Activated CD4-positive, alpha-beta T cell treated with anti-CD3 and anti-CD28 coated beads, Interleukin-2, amount 50 U/mL, for 16 hours (primary cell): ENCODE results near the gene SORT1.
"Not testable (repeated sequence)": the region's sequence is repeated elsewhere in the genome, so short reads cannot be mapped to it uniquely, and the experiment has no call there.

ENCODE experiments used
- DNase-seq: peaks from one replicate; pipeline ENCODE4 v3.0.0-alpha.2; 2020

The SORT1 gene

DNA sequence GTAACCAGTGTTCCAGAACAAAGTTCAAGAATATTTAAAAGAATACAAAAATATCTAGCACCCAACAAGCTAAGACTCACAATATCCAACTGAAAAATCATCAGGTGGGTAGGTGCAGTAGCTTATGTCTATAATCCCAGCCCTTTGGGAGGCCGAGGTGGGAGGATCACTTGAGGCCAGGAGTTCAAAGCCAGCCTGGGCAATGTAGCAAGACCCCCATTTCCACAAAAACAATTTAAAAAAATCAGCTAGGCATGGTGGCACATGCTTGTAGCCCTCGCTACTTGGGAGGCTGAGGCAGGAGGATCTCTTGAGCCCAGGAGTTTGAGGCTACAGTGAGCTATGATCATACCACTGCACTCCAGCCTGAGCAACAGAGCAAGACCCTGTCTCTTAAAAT, 24.0 kb downstream of the SORT1 start:
- not testable (repeated sequence) for DNase-seq

DNA sequence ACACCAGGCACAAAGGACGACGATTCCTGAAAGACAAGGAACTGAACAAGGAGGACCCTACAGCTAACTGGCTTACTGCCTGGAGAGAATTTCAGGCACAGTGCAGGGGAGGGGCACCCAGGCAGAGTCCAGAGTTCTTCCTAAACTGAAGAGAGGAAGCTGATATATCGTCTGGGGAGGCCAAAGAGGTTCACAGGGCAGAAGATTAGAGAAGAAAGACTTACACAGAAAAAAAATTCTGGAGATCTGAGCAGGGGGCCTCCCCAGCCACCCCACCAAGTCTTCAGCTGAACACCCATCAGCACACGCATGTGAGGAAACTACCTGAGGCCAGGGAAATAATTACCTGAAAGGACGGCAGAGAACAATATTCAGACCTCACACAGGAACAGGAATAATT, 24.6 kb downstream of the SORT1 start:
- DNase-seq: no peak

DNA sequence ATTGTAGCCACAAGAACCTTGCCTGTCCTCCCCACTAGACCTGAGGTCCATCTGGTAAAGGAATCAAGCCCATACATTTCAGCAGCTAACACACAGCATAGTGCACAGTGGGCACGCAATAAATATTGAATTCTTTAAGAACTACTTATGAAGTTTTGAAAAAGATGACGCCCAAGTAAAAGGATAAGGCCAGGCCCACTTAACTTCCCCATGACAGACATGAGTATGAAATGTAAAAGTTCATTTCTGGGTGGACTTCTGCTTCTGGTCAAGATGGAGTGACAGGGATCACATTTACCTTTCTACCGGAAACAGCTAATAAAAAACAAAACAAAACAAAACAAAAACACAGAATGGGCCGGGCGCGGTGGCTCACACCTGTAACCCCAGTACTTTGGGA, 25.4 kb downstream of the SORT1 start:
- DNase-seq: no peak

DNA sequence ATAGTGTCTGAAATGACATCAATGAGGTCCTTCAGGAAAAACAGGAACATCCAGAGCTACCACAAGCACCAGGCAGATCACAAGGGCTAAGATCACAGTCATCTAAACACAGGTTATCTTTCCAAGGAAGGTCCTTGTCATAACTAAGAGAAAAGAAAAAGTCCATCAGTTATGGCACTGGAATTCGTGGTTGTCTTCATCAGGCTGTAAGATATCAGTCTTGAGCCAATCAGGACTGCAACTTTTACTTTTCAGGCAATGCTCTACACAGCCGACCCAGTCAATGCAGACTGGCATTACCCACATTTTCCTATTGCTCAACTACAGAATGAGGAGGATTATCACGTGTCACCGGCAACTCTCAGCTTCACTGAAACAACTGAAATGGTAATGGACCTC, 26.4 kb downstream of the SORT1 start:
- peak; percentile 67 for DNase-seq

DNA sequence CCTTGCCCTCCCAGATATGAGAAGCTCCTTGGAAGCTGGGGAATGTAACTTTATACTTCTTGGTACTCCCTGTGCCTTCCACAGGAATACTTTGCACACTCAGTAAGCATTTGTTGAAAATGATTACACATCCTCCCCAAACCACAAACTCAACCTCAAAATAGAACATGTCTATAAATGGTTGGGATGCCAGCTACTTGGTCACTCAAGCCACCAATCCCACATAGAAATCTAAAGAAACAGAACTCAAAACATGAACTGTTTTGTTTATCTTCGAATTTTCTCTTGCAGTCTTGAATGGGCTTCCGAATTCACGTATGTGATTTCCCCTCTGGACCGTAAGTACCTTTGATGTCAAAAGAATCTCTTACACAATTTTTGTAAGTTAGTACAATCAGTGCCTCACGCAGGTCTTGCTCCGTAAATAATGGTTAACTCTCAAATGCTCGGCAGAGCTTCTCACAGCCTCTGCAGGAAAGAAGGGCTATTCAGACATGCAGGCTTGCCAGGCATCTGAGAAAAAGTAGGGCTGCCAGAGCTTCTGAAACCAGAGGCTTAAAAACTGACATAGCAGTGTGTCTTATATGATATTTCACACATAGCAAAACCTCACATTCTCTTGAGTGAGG, 26.9 kb downstream of the SORT1 start:
- DNase-seq: peak; percentile 54

DNA sequence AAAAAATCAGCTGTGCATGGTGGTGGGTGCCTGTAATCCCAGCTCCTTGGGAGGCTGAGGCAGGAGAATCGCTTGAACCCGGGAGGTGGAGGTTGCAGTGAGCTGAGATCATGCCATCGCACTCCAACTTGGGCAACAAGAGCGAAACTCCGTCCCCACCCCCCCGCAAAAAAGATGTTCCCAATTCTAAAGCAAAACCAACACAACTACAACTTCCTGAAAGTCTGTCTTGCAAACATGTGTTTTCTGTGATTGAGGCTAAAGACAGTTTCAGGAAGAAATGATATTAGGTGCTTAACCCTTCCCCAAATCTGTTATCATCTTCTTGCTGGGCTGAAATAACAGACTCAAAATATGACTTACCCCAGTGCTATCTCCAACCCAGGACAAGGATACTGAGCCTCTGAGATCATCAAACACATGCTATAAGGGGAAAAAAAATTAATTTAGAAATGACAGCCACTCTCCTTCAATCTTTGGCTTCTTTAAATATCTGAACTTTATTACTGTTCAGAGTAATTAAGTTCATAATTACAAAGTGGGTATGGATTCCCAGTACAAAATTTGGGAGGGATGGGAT, 28.5 kb downstream of the SORT1 start:
- no peak for DNase-seq

DNA sequence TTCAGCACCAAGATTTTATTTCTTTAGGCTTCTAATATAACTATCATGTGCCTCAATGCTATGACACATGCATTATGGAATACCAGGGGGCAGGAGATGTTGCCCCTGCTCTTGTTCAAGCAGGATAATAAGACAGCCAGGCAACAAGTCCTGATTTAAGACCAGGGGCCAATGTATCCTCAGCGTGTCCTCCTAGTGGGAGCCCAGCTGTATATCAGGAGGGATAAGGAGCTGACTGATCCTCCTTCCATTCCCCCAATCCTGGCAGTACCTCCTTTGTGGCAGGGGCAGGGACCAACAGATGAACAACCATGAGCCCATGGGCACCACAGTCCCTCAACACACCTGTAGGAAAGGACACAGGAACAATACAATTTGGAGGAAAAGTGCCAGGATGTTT, 29.3 kb downstream of the SORT1 start:
- DNase-seq: no peak

DNA sequence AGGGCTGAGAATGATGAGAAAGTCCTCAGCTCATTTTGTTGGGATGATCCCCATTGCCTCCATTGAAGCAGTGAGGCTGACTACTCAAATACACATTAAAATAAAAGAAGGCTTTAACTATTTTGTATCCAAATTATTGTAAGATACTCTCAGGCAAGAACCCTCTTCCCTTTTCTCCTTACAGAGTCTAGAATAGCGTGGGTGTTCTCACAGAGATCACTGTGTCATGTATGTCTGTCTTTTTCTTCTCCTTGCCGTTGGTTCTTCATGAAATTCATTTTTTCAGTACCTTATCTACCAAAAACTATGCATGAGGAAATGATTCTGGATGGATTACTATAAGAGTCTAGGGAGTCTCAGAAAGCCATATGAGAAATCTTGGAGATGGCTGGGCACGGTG, 30.1 kb downstream of the SORT1 start:
- DNase-seq: no peak

DNA sequence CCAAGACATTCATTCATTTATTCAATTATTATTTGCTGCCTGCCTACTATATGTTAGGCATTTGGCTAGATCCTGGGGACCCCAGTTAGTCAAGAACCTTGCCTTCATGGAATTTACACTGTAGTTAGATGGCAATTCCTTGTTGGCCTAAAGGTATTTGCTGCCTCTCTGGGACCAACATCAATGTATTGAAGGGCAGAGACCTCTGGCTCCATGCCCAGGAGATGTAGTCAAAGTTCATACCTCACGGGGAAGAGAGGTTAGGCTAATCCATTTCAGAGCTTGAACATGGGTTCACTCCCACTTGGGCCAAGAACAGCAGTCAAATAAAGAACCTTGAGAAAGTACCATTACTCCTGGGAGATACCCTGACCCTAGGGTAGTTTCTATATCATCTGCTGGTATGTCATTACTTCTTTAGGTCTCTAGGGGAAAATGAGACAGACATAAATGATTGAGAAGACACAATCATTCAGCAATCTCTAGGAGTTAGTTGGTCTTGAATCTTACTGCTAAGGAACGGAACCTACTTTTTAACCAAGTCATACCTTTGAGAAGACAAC, 32.0 kb downstream of the SORT1 start:
- DNase-seq: no peak

DNA sequence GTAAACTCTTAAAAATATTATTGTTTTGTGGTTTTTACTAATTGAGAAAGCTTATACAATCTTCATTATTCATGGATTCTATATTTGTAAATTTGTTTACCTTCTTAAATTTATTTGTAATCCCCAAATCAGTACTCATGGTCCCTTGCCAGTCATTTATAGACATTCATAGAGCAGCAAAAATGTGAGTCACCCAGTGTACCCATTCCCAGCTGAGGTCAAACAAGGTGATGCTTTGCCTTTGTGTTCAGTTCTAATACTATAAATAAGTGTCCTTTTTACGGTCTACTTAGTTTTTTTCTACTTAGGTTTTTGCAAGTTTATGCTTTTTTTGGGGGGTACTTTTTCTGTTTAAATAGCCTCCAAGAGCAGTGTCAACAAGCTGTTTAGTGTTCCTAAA, 36.1 kb downstream of the SORT1 start:
- no peak for DNase-seq

DNA sequence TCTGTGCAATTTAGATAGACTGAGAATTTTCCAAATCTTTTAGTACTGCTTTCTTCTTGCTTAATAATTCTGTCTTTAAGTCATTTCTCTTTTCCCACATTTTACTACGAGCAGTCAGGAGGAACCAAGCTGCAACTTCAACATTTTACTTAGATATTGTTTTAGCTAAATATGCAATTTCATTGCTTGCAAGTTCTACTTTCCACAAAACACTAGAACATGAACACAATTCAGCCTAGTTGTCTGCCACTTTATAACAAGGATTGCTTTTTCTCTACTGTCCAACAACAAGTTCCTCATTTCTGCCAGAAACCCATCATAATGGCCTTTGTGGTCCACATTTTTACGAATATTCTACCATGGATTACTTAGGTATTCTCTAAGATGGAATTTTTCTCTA, 36.6 kb downstream of the SORT1 start:
- no peak for DNase-seq

DNA sequence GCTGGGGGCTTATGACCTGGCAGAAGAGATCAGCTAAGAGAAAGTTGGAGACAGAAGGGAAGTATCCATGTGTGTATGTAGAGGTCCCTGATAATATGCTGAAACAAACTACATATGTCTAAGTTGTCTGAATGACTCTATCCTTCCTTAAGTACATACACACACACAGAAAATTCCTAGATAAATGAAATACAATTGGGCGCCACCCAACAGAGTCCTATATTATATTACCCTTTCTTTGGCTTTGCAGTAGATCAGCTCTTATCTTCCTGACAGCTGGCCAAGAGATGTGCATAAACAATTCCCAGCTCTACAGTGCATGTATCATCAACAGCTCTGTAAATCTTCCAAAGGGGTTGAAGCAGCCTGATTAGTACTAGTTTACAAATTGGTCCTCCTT, 40.1 kb downstream of the SORT1 start:
- no peak for DNase-seq

DNA sequence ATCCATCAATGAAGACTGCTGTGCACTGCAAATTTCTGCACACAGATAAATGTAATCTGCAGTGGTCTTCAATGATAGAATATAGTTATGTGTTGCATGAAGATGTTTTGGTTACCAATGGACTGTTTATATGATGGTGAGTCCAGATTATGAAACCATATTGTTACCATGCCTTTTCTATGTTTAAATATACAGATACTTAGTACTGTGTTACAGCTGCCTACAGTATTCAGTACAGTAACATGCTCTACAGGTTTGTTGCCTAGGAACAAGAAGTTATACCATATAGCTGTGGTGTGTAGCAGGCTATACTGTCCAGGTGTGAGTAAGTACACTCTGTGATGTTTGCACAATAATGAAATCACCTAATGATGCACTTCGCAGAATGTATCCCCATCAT, 40.8 kb downstream of the SORT1 start:
- DNase-seq: no peak

DNA sequence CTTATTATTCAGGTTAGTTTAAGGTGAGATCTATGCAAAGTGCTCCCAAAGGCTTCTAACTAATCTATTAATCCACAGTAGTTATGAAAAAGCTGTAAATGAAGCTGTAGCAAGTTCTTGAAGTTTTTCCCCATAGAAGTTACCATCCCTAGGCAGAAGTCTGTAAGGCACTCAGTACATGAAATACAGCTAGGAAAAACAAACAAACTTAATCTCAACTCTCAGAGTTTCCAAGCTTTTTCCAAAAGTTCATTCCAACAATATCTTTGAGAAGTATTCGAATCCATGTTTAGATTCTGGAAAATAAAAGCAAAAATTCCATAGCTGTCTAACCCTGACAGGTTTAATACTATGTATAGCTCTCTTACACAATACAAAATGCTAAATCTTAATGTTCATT, 41.2 kb downstream of the SORT1 start:
- DNase-seq: no peak

DNA sequence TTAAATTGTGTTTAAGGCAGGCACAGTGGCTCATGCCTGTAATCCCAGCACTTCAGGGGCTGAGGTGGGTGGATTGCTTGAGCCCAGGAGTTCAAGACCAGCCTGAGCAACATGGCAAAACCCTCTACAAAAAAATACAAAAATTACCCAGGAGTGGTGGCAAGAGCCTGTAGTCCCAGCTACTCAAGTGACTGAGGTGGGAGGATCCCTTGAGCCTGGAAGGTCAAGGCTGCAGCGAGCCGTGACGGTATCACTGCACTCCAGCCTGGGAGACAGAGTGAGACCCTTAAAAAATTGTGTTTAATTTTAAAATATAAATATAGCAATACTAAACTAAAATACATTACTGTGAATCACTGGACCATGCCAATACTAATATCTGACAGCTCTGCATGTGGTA, 42.8 kb downstream of the SORT1 start:
- no peak for DNase-seq

DNA sequence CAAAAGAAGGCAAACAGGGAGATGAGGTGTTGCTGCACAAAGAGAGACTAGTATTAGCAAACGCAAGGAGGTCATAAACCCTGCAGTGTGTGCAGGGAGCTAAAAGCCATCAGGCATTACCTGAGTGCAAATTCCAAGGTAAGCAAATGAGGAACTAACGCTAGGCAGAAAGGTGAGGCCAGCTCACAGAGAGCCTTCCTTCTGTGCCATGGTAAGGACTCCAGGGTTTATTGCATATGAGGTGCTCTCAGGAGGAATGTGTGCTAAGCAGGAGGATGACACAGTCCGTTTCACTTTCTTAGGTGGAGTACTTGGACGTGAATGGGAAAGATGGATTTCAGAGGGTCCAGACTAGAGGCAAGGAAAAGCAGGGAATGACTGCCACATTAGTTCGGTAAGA, 46.3 kb downstream of the SORT1 start:
- no peak for DNase-seq

DNA sequence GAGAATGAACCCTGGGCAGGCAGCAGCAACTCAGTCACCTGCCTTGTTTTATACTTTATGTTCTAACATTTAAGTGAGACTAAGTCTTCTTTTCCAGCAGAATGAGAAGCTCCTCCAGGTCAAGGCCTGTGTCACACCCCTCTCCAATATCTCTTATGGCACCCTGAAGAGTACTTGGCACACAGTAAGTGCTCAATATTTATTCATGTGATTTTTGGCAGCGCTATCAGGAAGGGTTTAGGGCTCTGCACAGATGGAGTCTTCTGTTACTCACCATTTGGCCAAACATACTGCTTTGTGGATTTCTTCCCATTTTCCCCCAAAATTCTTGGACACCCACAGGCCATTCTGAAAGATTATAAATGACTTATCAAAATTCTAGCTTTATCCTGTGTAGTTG, 47.1 kb downstream of the SORT1 start:
- no peak for DNase-seq

DNA sequence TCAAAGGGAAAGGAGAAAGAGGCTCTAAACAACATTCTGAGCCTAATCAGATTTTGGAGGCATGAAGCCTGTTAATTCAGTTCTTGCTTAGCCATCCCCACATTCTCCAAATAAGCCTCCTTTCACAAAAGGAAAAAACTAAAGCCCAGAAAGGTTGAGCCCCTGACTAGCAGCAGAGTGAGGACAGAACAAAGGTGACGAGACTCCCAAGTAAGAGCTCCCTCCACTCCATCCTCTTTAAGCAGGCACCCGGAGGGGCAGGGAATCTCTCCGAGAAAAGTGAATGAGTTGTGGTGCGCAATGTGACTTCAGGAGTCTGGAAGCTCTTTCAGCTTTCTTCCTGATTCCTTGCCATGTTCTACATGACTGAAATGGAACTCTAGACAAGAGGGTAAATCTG, 47.5 kb downstream of the SORT1 start:
- no peak for DNase-seq

DNA sequence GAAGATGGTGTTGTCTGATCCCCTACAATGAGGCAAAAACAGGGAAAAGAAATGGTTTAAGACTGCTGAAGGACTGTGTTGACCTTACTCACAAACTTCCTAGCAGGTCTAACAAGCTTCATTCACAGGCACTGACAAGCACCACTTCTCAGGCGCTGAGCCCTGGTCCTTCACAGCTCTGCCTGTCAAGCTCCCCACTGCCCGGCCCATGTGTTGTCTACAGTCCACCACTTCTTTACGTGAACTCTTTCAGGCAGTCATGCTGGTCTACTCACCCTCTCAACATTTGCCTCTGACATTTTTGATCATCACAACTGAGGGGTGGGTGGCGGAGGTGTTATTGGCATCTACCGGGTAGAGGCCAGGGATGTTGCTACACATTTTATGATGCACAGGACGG, 50.2 kb downstream of the SORT1 start:
- DNase-seq: no peak

DNA sequence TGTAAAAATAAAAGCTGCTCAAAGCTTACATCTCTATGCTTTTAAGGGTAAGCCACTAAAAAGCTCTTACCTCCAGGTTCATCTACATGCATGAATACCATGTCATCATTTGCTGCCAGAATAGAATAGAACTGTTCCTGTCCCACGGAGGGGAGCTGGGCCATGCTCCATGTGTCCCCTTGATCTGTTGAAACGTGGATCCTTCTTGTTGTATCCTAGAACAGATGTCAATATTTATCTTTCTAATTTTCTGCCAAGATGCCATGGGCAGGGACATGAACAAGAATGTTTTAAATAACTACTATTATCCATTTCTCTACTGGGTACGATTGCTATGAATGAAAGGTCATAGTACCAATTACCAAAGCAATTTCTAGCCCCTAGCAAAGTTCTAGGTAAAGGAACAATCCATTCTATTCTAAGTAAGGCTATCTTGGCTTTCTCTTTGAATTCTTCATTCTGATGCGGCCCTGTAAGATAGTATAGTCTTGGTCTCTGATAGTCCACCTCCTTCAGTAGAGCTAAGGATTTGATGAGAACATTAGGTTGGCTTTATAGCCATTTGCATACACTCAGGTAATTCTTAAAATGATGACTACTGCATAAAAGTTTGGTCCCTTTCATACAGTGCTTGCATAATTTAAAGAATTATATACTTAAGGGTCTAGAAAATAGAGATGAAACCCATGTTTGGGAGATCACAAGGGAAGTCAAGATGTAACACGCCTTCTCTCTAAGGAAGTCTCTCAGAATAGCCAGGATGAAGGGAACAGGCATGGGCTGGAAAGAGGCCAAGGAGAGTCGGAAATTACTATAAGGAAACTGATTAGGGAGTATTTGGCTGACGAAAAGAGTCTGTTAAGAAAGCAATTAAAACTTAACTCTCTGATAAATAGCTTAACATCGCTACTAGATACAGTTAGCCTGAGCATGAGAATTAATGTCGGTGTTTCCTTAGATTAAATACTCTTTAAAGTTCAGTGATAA, 55.5 kb downstream of the SORT1 start:
- DNase-seq: no peak

DNA sequence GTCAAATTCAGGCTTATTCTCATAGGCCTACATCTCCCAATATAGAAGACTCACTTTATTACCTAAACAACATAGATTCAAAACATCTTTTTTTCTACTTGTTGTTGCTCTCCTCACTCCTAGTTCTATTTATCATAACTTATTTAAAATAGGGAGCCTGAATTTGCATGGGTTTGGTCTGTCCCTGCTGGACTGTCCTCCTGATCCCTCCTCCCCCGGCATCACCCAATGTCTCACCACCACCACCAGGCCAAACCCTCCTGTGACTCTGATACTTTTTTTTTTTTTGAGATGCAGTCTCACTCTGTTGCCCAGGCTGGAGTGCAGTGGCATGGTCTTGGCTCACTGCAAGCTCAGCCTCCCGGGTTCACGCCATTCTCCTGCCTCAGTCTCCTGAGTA, 59.1 kb downstream of the SORT1 start:
- DNase-seq: no peak

DNA sequence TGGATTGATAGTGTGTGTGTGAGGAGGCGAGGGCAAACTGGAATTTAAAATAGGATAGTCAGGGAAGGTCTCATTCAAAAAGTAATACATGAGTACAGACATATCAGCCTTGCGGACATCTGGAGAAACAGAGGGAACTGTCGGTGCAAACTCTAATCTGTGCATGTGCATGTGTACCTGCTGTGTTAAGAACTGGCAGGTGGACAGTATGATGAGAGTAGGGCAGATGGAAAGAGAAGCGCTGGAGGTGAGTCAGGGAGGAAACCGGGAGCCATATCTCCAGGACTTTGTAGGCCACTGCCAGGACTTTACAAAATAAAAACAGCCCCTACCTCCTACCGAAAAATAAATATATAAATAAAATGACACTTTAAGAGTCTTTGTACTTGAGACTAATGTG, 59.6 kb downstream of the SORT1 start:
- DNase-seq: no peak

DNA sequence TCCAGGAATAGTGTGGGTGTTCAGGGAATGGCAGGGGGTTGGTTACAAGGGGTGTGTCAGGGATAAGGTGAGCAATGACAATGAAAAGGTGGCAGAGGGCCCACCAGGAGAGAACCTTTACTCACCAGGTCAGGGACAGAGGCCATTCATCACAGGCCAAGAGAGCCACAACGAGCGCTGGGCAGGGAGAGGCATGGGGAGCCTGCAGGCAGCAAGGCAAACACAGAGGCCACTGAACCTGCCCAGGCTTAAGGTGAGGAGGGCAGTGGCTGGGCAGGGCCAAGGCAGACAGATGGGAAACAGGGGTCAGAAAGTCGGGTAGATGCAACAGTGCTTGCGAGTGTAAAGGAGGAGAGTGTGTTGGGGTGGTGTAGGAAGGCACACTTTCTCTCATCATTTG, 62.6 kb downstream of the SORT1 start:
- DNase-seq: no peak

DNA sequence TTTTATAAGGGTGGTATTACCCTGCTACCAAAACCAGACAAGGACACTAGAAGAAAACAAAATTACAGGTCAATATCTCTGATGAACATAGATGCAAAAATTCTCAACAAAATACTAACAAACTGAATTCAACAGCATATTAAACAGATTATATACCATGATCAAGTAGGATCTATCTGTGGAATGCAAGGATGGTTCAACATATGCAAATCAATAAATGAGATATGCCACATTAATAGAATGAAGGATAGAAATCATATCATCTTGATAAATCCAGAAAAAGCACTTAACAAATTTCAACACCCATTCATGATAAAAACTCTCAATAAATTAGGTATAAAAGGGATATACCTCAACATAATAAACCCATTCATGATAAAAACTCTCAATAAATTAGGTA, 66.6 kb downstream of the SORT1 start:
- no peak for DNase-seq
